Glutamatergic neuron (in vitro differentiated cells): Measurements from ENCODE around the gene TRPC6. TPM values are rescaled to one million over a fixed set of nuclear protein-coding genes. Genes with fewer than 3 reads are reported as not detected.

Experiments used
- DNase-seq: peaks from one replicate; pipeline ENCODE4 v3.0.0; 2022
- H3K27ac Mint-ChIP-seq: one replicate; pipeline ENCODE4 v1.8.0; 2020; ENCODE audit warnings: mild to moderate bottlenecking, mixed read lengths, inconsistent platforms; ENCODE audit not compliant: unreplicated experiment
- H3K27me3 Mint-ChIP-seq: one replicate; pipeline ENCODE4 v1.8.0; 2020; ENCODE audit warnings: mild to moderate bottlenecking, moderate library complexity, mixed read lengths, inconsistent platforms; ENCODE audit not compliant: unreplicated experiment
- H3K36me3 Mint-ChIP-seq: one replicate; pipeline ENCODE4 v1.8.0; 2020; ENCODE audit warnings: mild to moderate bottlenecking, mixed read lengths, inconsistent platforms; ENCODE audit not compliant: unreplicated experiment
- H3K4me1 Mint-ChIP-seq: one replicate; pipeline ENCODE4 v1.8.0; 2020; ENCODE audit warnings: mild to moderate bottlenecking, low read depth, mixed read lengths, inconsistent platforms; ENCODE audit not compliant: unreplicated experiment
- H3K4me3 Mint-ChIP-seq: one replicate; pipeline ENCODE4 v1.8.0; 2020; ENCODE audit warnings: mild to moderate bottlenecking, mixed read lengths, inconsistent platforms; ENCODE audit not compliant: unreplicated experiment
- H3K9me3 Mint-ChIP-seq: one replicate; pipeline ENCODE4 v1.8.0; 2020; ENCODE audit warnings: mild to moderate bottlenecking, moderate library complexity, mixed read lengths, inconsistent platforms; ENCODE audit not compliant: unreplicated experiment
- CTCF ChIP-seq: fragments of 200-600 bp; sonication (generic); IDR thresholded peaks from one replicate; pipeline ENCODE4 v1.5.0; 2021; ENCODE audit not compliant: partially characterized antibody, unreplicated experiment
- total RNA-seq: library from RNA; stranded (reverse); fragmentation: NEBNext Ultra II Directional; extraction: Animal tissue kit (Norgen Biotek cat#: 25700); gene quantifications from one replicate; pipeline ENCODE4 v1.2.1, GENCODE V29; 2021; ENCODE audit not compliant: unreplicated experiment

Gene TRPC6
- total RNA-seq, 1 donor from 2014 or later, result 0.27 TPM

- no peaks in the 10 kb centered on the region for H3K36me3 Mint-ChIP-seq
- H3K27me3 Mint-ChIP-seq, result no peaks in the 10 kb centered on the region
- no peak for TF ChIP-seq CTCF
- H3K4me3 Mint-ChIP-seq, result no peak overlapping the region
- H3K9me3 Mint-ChIP-seq, result no peaks in the 10 kb centered on the region
- no peak overlapping the region for H3K27ac Mint-ChIP-seq
- H3K4me1 Mint-ChIP-seq, result no peaks in the 10 kb centered on the region
- DNase-seq, result no peak
Observed at GRCh38 chr11:101498891-101499290, 84.9 kb downstream of the TRPC6 start.

GRCh38 chr11:101497291-101497690 is 86.5 kb downstream of the TRPC6 start:
- H3K36me3 Mint-ChIP-seq, result no peaks in the 10 kb centered on the region
- no peaks in the 10 kb centered on the region for H3K9me3 Mint-ChIP-seq
- no peak overlapping the region for H3K4me3 Mint-ChIP-seq
- no peak for DNase-seq
- no peak overlapping the region for H3K27ac Mint-ChIP-seq
- H3K27me3 Mint-ChIP-seq, result no peaks in the 10 kb centered on the region
- TF ChIP-seq CTCF, result no peak
- H3K4me1 Mint-ChIP-seq, result no peaks in the 10 kb centered on the region

- Mint-ChIP-seq H3K27ac (no peak overlapping the region), H3K27me3 (no peaks in the 10 kb centered on the region), H3K4me1 (no peaks in the 10 kb centered on the region), H3K36me3 (no peaks in the 10 kb centered on the region), H3K9me3 (no peaks in the 10 kb centered on the region), H3K4me3 (no peak overlapping the region)
- no peak for TF ChIP-seq CTCF
- DNase-seq, result no peak
Observed at GRCh38 chr11:101487775-101488174, 96.0 kb downstream of the TRPC6 start.

GRCh38 chr11:101482556-101483124 is 101.2 kb downstream of the TRPC6 start:
- Mint-ChIP-seq H3K4me1 (peaks cover 6% of the 10 kb centered on the region), H3K9me3 (no peaks in the 10 kb centered on the region), H3K36me3 (no peaks in the 10 kb centered on the region), H3K27me3 (no peaks in the 10 kb centered on the region), H3K4me3 (no peak overlapping the region), H3K27ac (no peak overlapping the region)
- no peak for DNase-seq
- TF ChIP-seq CTCF, result no peak

GRCh38 chr11:101478587-101479369 is 105.0 kb downstream of the TRPC6 start:
- peaks cover 6% of the 10 kb centered on the region for H3K4me1 Mint-ChIP-seq
- H3K36me3 Mint-ChIP-seq, result no peaks in the 10 kb centered on the region
- peak overlapping the region; percentile 5 for H3K27ac Mint-ChIP-seq
- TF ChIP-seq CTCF, result no peak
- peaks cover 2% of the 10 kb centered on the region for H3K27me3 Mint-ChIP-seq
- no peaks in the 10 kb centered on the region for H3K9me3 Mint-ChIP-seq
- DNase-seq, result no peak
- no peak overlapping the region for H3K4me3 Mint-ChIP-seq
